Purkinje cell (primary cell): ENCODE measurements around the gene PDGFD. TPM values are rescaled to one million over a fixed set of nuclear protein-coding genes. Genes with fewer than 3 reads are reported as not detected.

Source experiments
- polyA plus RNA-seq: library from polyadenylated mRNA; unstranded; fragments of >200 nt; fragmentation: Nextera tagmentation; gene quantifications from 2 replicates; pipeline ENCODE4 v1.2.1, GENCODE V29; 2014

The PDGFD gene
- polyA plus RNA-seq = 1.2 TPM in 1 of 2 replicates, not detected in the other

DNA sequence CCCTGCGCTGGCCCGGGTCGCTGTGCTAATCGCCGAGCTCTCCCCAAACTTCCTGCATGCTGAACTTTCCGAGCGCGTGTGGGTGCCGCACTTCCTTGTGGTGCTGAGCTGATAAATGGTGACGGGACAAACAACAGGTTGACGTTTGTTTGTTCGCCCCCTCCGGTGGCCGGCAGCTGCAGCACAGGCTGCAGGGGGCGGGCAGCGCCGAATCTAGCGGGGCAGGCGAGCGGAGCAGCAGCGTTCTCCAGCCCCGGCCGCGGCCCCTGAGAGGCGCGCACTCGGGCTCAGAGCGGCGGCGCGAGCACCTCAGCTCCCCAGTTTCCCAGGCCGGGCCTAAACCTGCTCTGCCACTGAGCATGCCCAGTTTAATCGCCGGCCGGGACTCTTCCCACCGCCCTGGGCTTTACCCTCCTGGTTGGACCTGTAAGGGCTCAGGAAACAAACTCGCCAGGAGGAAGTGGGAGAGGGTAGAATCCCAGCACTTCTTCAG is at the start of gene PDGFD:
Gene PDGFD, minus strand, starts transcription at position 120 of the 493 bp plus-strand sequence.

DNA sequence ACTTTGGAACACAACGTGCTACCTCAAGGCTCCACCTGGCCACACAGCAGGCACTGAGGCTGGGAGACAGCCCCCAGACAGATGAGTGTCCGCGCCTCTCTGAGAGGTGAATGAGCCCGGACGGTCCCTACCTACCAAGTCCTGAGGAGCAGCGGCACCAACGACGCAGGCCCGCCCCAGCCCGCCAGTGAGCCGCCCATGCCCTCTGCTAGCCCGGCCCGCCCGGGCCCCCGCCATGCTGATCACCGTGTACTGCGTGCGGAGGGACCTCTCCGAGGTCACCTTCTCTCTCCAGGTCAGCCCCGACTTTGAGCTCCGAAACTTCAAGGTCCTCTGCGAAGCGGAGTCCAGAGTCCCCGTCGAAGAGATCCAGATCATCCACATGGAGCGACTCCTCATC is 127.4 kb downstream of the PDGFD start, which contains the start of gene DDI1:
Gene DDI1, plus strand, starts transcription at position 53 of the 400 bp plus-strand sequence. Its CDS starts 183 bp downstream, at position 236.

Other genes with a start within 250 kb of the PDGFD start
- gene DDI1, start 127.5 kb downstream of the PDGFD start, polyA plus RNA-seq = not detected in 2 replicates